H1 (cell line): ENCODE results near the gene HSPA1B.

Experiments used
- BCL11A ChIP-seq, 2 experiments: IDR thresholded peaks; one replicate each; pipeline ENCODE4 v1.6.1; 2011; ENCODE audit warnings: low read depth in 2 of 2, low read length in 2 of 2, mild to moderate bottlenecking in 2 of 2
- CREB1 ChIP-seq: IDR thresholded peaks from 2 replicates; pipeline ENCODE4 v1.6.1; 2012; ENCODE audit warnings: inconsistent platforms
- POLR2A ChIP-seq, 2 experiments: IDR thresholded peaks; 1 replicate in 1 of 2; 2 replicates in 1 of 2; pipeline ENCODE4 v1.6.1; 2011; ENCODE audit warnings: low read depth in 2 of 2, low read length in 2 of 2, mild to moderate bottlenecking in 2 of 2; ENCODE audit errors: control extremely low read depth in 1 of 2
- POLR2AphosphoS5 ChIP-seq: IDR thresholded peaks from 2 replicates; pipeline ENCODE4 v1.6.1; 2011; ENCODE audit warnings: low read depth, low read length
- SIRT6 ChIP-seq: IDR thresholded peaks from one replicate; pipeline ENCODE4 v1.7.1; 2012; ENCODE audit warnings: low read length, inconsistent platforms
- SP1 ChIP-seq: IDR thresholded peaks from 2 replicates; pipeline ENCODE4 v1.6.1; 2011; ENCODE audit warnings: low read depth, low read length
- SRF ChIP-seq: IDR thresholded peaks from 2 replicates; pipeline ENCODE4 v1.6.1; 2011; ENCODE audit warnings: mild to moderate bottlenecking, low read depth, low read length, moderate library complexity
- TF ChIP-seq, protein P1 (sequence below), 3 experiments: IDR thresholded peaks; 1 replicate in 2 of 3; 2 replicates in 1 of 3; pipeline versions ENCODE4 v1.5.1 to v1.6.1; 2011; ENCODE audit warnings: low read length in 3 of 3, mild to moderate bottlenecking in 3 of 3, inconsistent platforms in 2 of 3, low read depth in 1 of 3, moderate library complexity in 1 of 3; ENCODE audit not compliant: insufficient read depth in 1 of 3; ENCODE audit errors: control extremely low read depth in 1 of 3

DNA sequence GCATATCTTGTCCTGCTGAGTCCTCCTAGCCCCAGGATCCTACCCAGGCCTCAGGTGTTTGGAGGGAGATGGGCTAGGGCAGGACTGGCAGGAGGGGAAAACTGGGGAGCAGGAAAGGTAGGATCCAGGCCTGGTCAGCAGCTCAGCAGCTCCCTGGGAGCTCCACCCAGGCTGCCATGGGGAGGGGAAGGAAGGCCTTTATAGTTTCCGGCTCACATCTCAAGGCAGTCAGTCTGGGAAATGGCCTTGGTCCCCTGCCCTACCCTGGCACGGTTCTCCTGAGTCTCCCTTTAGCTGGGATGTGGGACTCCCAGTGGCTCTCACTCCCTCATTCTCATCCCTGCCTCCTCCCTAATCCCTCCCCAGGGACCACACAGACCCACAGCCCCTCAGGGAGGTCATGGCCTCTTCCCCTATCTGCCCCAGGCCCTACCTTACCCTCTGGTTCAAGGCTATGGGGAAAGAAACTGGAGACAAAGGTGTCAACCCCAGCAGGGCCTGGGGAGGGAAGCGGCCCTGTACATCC lies 49.6 kb downstream of the HSPA1B start:
- TF ChIP-seq, protein P1, sequence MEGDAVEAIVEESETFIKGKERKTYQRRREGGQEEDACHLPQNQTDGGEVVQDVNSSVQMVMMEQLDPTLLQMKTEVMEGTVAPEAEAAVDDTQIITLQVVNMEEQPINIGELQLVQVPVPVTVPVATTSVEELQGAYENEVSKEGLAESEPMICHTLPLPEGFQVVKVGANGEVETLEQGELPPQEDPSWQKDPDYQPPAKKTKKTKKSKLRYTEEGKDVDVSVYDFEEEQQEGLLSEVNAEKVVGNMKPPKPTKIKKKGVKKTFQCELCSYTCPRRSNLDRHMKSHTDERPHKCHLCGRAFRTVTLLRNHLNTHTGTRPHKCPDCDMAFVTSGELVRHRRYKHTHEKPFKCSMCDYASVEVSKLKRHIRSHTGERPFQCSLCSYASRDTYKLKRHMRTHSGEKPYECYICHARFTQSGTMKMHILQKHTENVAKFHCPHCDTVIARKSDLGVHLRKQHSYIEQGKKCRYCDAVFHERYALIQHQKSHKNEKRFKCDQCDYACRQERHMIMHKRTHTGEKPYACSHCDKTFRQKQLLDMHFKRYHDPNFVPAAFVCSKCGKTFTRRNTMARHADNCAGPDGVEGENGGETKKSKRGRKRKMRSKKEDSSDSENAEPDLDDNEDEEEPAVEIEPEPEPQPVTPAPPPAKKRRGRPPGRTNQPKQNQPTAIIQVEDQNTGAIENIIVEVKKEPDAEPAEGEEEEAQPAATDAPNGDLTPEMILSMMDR (IDR thresholded peaks at IDR 0.05; ENCODE audit: control extremely low read depth in 1 of 3, insufficient read depth in 1 of 3, low read depth in 1 of 3, low read length in 3 of 3), result no peak
- no peak for TF ChIP-seq POLR2A (IDR thresholded peaks at IDR 0.05; ENCODE audit: control extremely low read depth in 1 of 2, low read depth in 2 of 2, low read length in 2 of 2)
- no peak for TF ChIP-seq BCL11A (IDR thresholded peaks at IDR 0.05; ENCODE audit: low read depth in 2 of 2, low read length in 2 of 2)
- no peak for TF ChIP-seq CREB1
- no peak for TF ChIP-seq SIRT6
- no peak for TF ChIP-seq SP1
- no peak for TF ChIP-seq POLR2AphosphoS5
- TF ChIP-seq SRF, result no peak
